DMS153 (cell line): ENCODE data around the gene SUSD3.

ENCODE experiments used
- DNase-seq: peaks from one replicate; lab custom pipeline; 2025; lab: John Stamatoyannopoulos, UW

SUSD3 gene

GRCh38 chr9:93052791-93053540, 5.5 kb upstream of the SUSD3 start:
- DNase-seq, result no peak

- no peak for DNase-seq
Measured at GRCh38 chr9:93053781-93054331, 4.6 kb upstream of the SUSD3 start.

- DNase-seq, result no peak
Measured at GRCh38 chr9:93054758-93055704, 3.5 kb upstream of the SUSD3 start.

- no peak for DNase-seq
Measured at GRCh38 chr9:93057042-93057702, 1.3 kb upstream of the SUSD3 start.

GRCh38 chr9:93057703-93058354, 672 bp upstream of the SUSD3 start:
- DNase-seq, result no peak

- DNase-seq, result no peak
Measured at GRCh38 chr9:93059011-93059714, 662 bp downstream of the SUSD3 start.

- no peak for DNase-seq
Measured at GRCh38 chr9:93059715-93060578, 1.4 kb downstream of the SUSD3 start.

- DNase-seq, result no peak
Measured at GRCh38 chr9:93060746-93061259, 2.3 kb downstream of the SUSD3 start.

- DNase-seq, result no peak
Measured at GRCh38 chr9:93061260-93061751, 2.8 kb downstream of the SUSD3 start.

GRCh38 chr9:93061791-93062763, 3.6 kb downstream of the SUSD3 start:
- DNase-seq, result no peak

GRCh38 chr9:93064392-93065134, 6.1 kb downstream of the SUSD3 start:
- peak; percentile 32 for DNase-seq

GRCh38 chr9:93065135-93065720, 6.7 kb downstream of the SUSD3 start:
- DNase-seq, result no peak

- DNase-seq, result no peak
Measured at GRCh38 chr9:93066978-93067603, 8.6 kb downstream of the SUSD3 start.

- DNase-seq, result no peak
Measured at GRCh38 chr9:93068956-93069355, 10.5 kb downstream of the SUSD3 start.

GRCh38 chr9:93071464-93071863, 13.0 kb downstream of the SUSD3 start:
- peak; percentile 17 for DNase-seq

- DNase-seq, result peak; percentile 12
Measured at GRCh38 chr9:93072383-93072795, 13.9 kb downstream of the SUSD3 start.
